DMS114 treated with DMSO at 0.1 percent for 48 hours (cell line): Measurements from ENCODE around the gene ROGDI.
A peak's percentile ranks its signal among the peaks of the same experiment; 100 is the strongest.
"Not testable (repeated sequence)": the region's sequence is repeated elsewhere in the genome, so short reads cannot be mapped to it uniquely, and the experiment has no call there.

Experiments used
- DNase-seq: peaks from one replicate; lab custom pipeline; 2025; ENCODE audit not compliant: unreplicated experiment; lab: John Stamatoyannopoulos, UW

The ROGDI gene

GRCh38 chr16:4792951-4793513 is 9.4 kb downstream of the ROGDI start:
- no peak for DNase-seq

- DNase-seq, result no peak
Measured at GRCh38 chr16:4790871-4791270, 11.6 kb downstream of the ROGDI start.

- DNase-seq, result no peak
Measured at GRCh38 chr16:4790261-4790660, 12.2 kb downstream of the ROGDI start.

- DNase-seq, result no peak
Measured at GRCh38 chr16:4788910-4789309, 13.5 kb downstream of the ROGDI start.

- no peak for DNase-seq
Measured at GRCh38 chr16:4788489-4788889, 13.9 kb downstream of the ROGDI start.

- no peak for DNase-seq
Measured at GRCh38 chr16:4787627-4788482, 14.6 kb downstream of the ROGDI start, which contains the start of gene SEPTIN12. Gene SEPTIN12 (minus strand): TSS chr16:4788345. CDS start chr16:4787645, 700 bp downstream.

- no peak for DNase-seq
Measured at GRCh38 chr16:4787068-4787467, 15.4 kb downstream of the ROGDI start.

- DNase-seq, result no peak
Measured at GRCh38 chr16:4785758-4786433, 16.5 kb downstream of the ROGDI start.

GRCh38 chr16:4784444-4784987 is 17.9 kb downstream of the ROGDI start:
- DNase-seq, result not testable (repeated sequence)

GRCh38 chr16:4783951-4784336 is 18.5 kb downstream of the ROGDI start:
- no peak for DNase-seq

GRCh38 chr16:4783251-4783950 is 19.0 kb downstream of the ROGDI start:
- no peak for DNase-seq

GRCh38 chr16:4780235-4780634 is 22.2 kb downstream of the ROGDI start:
- DNase-seq, result no peak

- DNase-seq, result no peak
Measured at GRCh38 chr16:4778050-4778392, 24.4 kb downstream of the ROGDI start.

GRCh38 chr16:4777339-4778049 is 24.9 kb downstream of the ROGDI start:
- no peak for DNase-seq

- DNase-seq, result no peak
Measured at GRCh38 chr16:4776141-4776705, 26.2 kb downstream of the ROGDI start.

- DNase-seq, result no peak
Measured at GRCh38 chr16:4775005-4775404, 27.4 kb downstream of the ROGDI start.

- DNase-seq, result no peak
Measured at GRCh38 chr16:4772351-4772750, 30.1 kb downstream of the ROGDI start.

GRCh38 chr16:4771646-4772045 is 30.8 kb downstream of the ROGDI start:
- no peak for DNase-seq

GRCh38 chr16:4769306-4769638 is 33.2 kb downstream of the ROGDI start:
- no peak for DNase-seq

GRCh38 chr16:4768549-4769305 is 33.7 kb downstream of the ROGDI start:
- DNase-seq, result peak; percentile 91
